ENCODE measurements around the gene TRPM3. TPM values are rescaled to one million over a fixed set of nuclear protein-coding genes. Genes with fewer than 3 reads are reported as not detected.

Gene TRPM3
- total RNA-seq, 1 donor = 0.72 TPM

- DNase-seq (ENCODE audit: insufficient read length, low spot score, missing footprints) = no peak
- Histone ChIP-seq H2AFZ (ENCODE audit: low read length) (no peak overlapping the region), H3K4me2 (ENCODE audit: insufficient read depth, low read length) (no peak overlapping the region), H3K9me3 (ENCODE audit: low read depth, low read length) (no peaks in the 10 kb centered on the region), H3K4me3 (ENCODE audit: insufficient read depth, low read length) (no peak overlapping the region), H4K20me1 (ENCODE audit: insufficient read depth, low read length) (no peaks in the 10 kb centered on the region), H3K27ac (ENCODE audit: low read depth, low read length) (no peak overlapping the region), H3K27me3 (ENCODE audit: insufficient read depth, low read length) (peaks cover 3% of the 10 kb centered on the region), H3K4me1 (ENCODE audit: insufficient read depth, low read length) (no peaks in the 10 kb centered on the region), H3K79me2 (ENCODE audit: insufficient read depth, low read length) (no peaks in the 10 kb centered on the region), H3K36me3 (ENCODE audit: insufficient read depth, low read length) (no peaks in the 10 kb centered on the region)
- TF ChIP-seq, protein P1, sequence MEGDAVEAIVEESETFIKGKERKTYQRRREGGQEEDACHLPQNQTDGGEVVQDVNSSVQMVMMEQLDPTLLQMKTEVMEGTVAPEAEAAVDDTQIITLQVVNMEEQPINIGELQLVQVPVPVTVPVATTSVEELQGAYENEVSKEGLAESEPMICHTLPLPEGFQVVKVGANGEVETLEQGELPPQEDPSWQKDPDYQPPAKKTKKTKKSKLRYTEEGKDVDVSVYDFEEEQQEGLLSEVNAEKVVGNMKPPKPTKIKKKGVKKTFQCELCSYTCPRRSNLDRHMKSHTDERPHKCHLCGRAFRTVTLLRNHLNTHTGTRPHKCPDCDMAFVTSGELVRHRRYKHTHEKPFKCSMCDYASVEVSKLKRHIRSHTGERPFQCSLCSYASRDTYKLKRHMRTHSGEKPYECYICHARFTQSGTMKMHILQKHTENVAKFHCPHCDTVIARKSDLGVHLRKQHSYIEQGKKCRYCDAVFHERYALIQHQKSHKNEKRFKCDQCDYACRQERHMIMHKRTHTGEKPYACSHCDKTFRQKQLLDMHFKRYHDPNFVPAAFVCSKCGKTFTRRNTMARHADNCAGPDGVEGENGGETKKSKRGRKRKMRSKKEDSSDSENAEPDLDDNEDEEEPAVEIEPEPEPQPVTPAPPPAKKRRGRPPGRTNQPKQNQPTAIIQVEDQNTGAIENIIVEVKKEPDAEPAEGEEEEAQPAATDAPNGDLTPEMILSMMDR (IDR thresholded peaks at IDR 0.05; ENCODE audit: extremely low read depth, low read depth, low read length) = no peak
Measured at GRCh38 chr9:71119746-71120145, 1.7 kb downstream of the TRPM3 start.

GRCh38 chr9:71118324-71118723, 3.1 kb downstream of the TRPM3 start:
- no peaks in the 10 kb centered on the region for H4K20me1 ChIP-seq (ENCODE audit: insufficient read depth, low read length)
- no peak overlapping the region for H2AFZ ChIP-seq (ENCODE audit: low read length)
- H3K4me3 ChIP-seq (ENCODE audit: insufficient read depth, low read length) = no peak overlapping the region
- TF ChIP-seq, protein P1 (IDR thresholded peaks at IDR 0.05; ENCODE audit: extremely low read depth, low read depth, low read length) = no peak
- no peaks in the 10 kb centered on the region for H3K9me3 ChIP-seq (ENCODE audit: low read depth, low read length)
- H3K27me3 ChIP-seq (ENCODE audit: insufficient read depth, low read length) = peaks cover 3% of the 10 kb centered on the region
- H3K4me1 ChIP-seq (ENCODE audit: insufficient read depth, low read length) = no peaks in the 10 kb centered on the region
- no peak for DNase-seq (ENCODE audit: insufficient read length, low spot score, missing footprints)
- H3K36me3 ChIP-seq (ENCODE audit: insufficient read depth, low read length) = no peaks in the 10 kb centered on the region
- H3K79me2 ChIP-seq (ENCODE audit: insufficient read depth, low read length) = no peaks in the 10 kb centered on the region
- H3K27ac ChIP-seq (ENCODE audit: low read depth, low read length) = no peak overlapping the region
- no peak overlapping the region for H3K4me2 ChIP-seq (ENCODE audit: insufficient read depth, low read length)

- H3K4me2 ChIP-seq (ENCODE audit: insufficient read depth, low read length) = no peak overlapping the region
- H3K27ac ChIP-seq (ENCODE audit: low read depth, low read length) = no peak overlapping the region
Measured at GRCh38 chr9:71115448-71115975, 5.9 kb downstream of the TRPM3 start.

GRCh38 chr9:71112866-71113265, 8.6 kb downstream of the TRPM3 start:
- H3K79me2 ChIP-seq (ENCODE audit: insufficient read depth, low read length) = no peaks in the 10 kb centered on the region
- H3K9me3 ChIP-seq (ENCODE audit: low read depth, low read length) = no peaks in the 10 kb centered on the region
- H3K27ac ChIP-seq (ENCODE audit: low read depth, low read length) = no peak overlapping the region
- H4K20me1 ChIP-seq (ENCODE audit: insufficient read depth, low read length) = no peaks in the 10 kb centered on the region
- H3K36me3 ChIP-seq (ENCODE audit: insufficient read depth, low read length) = no peaks in the 10 kb centered on the region
- H3K4me3 ChIP-seq (ENCODE audit: insufficient read depth, low read length) = no peak overlapping the region
- no peak overlapping the region for H3K4me2 ChIP-seq (ENCODE audit: insufficient read depth, low read length)
- TF ChIP-seq, protein P1 (IDR thresholded peaks at IDR 0.05; ENCODE audit: extremely low read depth, low read depth, low read length) = no peak
- H2AFZ ChIP-seq (ENCODE audit: low read length) = no peak overlapping the region
- DNase-seq (ENCODE audit: insufficient read length, low spot score, missing footprints) = no peak
- no peaks in the 10 kb centered on the region for H3K4me1 ChIP-seq (ENCODE audit: insufficient read depth, low read length)
- H3K27me3 ChIP-seq (ENCODE audit: insufficient read depth, low read length) = no peaks in the 10 kb centered on the region

More at GRCh38 chr9:71115448-71115975, 5.9 kb downstream of the TRPM3 start:
- TF ChIP-seq, protein P1 (IDR thresholded peaks at IDR 0.05; ENCODE audit: extremely low read depth, low read depth, low read length) = no peak
- H3K27me3 ChIP-seq (ENCODE audit: insufficient read depth, low read length) = no peaks in the 10 kb centered on the region
- H3K79me2 ChIP-seq (ENCODE audit: insufficient read depth, low read length) = no peaks in the 10 kb centered on the region
- DNase-seq (ENCODE audit: insufficient read length, low spot score, missing footprints) = no peak
- no peaks in the 10 kb centered on the region for H4K20me1 ChIP-seq (ENCODE audit: insufficient read depth, low read length)
- H3K36me3 ChIP-seq (ENCODE audit: insufficient read depth, low read length) = no peaks in the 10 kb centered on the region
- no peaks in the 10 kb centered on the region for H3K9me3 ChIP-seq (ENCODE audit: low read depth, low read length)
- H2AFZ ChIP-seq (ENCODE audit: low read length) = no peak overlapping the region
- H3K4me1 ChIP-seq (ENCODE audit: insufficient read depth, low read length) = no peaks in the 10 kb centered on the region
- no peak overlapping the region for H3K4me3 ChIP-seq (ENCODE audit: insufficient read depth, low read length)
